Endodermal cell (in vitro differentiated cells): ENCODE data around the gene ZNF516. TPM values are rescaled to one million over a fixed set of nuclear protein-coding genes. Genes with fewer than 3 reads are reported as not detected.
A peak's percentile ranks its signal among the peaks of the same experiment; 100 is the strongest.

Experiments used
- DNase-seq: peaks from one replicate; pipeline ENCODE4 v3.0.0-alpha.2; 2017
- H3K27ac ChIP-seq: 2 replicates; pipeline ENCODE4 v1.5.1; 2013; ENCODE audit warnings: mild to moderate bottlenecking, low read depth, low read length, moderate library complexity
- H3K27me3 ChIP-seq: 2 replicates; pipeline ENCODE4 v1.6.1; 2013; ENCODE audit warnings: mild to moderate bottlenecking, low read length, moderate library complexity; ENCODE audit not compliant: insufficient read depth, control insufficient read depth, poor library complexity, severe bottlenecking
- H3K36me3 ChIP-seq: 2 replicates; pipeline ENCODE4 v1.7.0; 2013; ENCODE audit warnings: mild to moderate bottlenecking, low read length, moderate library complexity; ENCODE audit not compliant: control insufficient read depth, insufficient read depth
- H3K4me1 ChIP-seq: one replicate; pipeline ENCODE4 v1.7.0; 2013; ENCODE audit warnings: low read length; ENCODE audit not compliant: control insufficient read depth, insufficient read depth
- H3K4me3 ChIP-seq: 2 replicates; pipeline ENCODE4 v1.5.1; 2013; ENCODE audit warnings: mild to moderate bottlenecking, low read length, moderate library complexity
- H3K9ac ChIP-seq: 2 replicates; pipeline ENCODE4 v1.6.1; 2013; ENCODE audit warnings: mild to moderate bottlenecking, low read length, moderate library complexity; ENCODE audit not compliant: poor library complexity, severe bottlenecking; ENCODE audit errors: extremely low read depth
- H3K9me3 ChIP-seq: 2 replicates; pipeline ENCODE4 v1.6.1; 2013; ENCODE audit warnings: mild to moderate bottlenecking, low read length, moderate library complexity; ENCODE audit not compliant: control insufficient read depth
- H3K27ac Mint-ChIP-seq: 2 replicates; pipeline ENCODE4 v1.8.0; 2020; ENCODE audit warnings: mixed read lengths
- H3K27me3 Mint-ChIP-seq: 2 replicates; pipeline ENCODE4 v1.8.0; 2021; ENCODE audit warnings: mild to moderate bottlenecking, mixed read lengths; ENCODE audit not compliant: insufficient read depth
- H3K36me3 Mint-ChIP-seq: 2 replicates; pipeline ENCODE4 v1.8.0; 2020; ENCODE audit warnings: low read depth, mixed read lengths
- H3K4me1 Mint-ChIP-seq: 2 replicates; pipeline ENCODE4 v1.8.0; 2020; ENCODE audit warnings: mixed read lengths
- H3K4me3 Mint-ChIP-seq: 2 replicates; pipeline ENCODE4 v1.8.0; 2020; ENCODE audit warnings: mild to moderate bottlenecking, moderate library complexity, mixed read lengths
- H3K9me3 Mint-ChIP-seq: 2 replicates; pipeline ENCODE4 v1.8.0; 2020; ENCODE audit warnings: mild to moderate bottlenecking, mixed read lengths
- CTCF ChIP-seq: fragments of 200-600 bp; sonication (generic); conservative IDR thresholded peaks from 2 replicates; pipeline ENCODE4 v1.5.0; 2021; ENCODE audit warnings: antibody characterized with exemption, mild to moderate bottlenecking
- WGBS, 2 experiments: methylation state at CpG; one replicate each; pipeline versions ENCODE4 v1.1.5 to v1.1.7; 2013; ENCODE audit warnings: missing lambda C conversion rate in 2 of 2, mixed read lengths in 1 of 2; ENCODE audit not compliant: insufficient coverage in 1 of 2, insufficient read length in 1 of 2; 5-methylcytosine and 5-hydroxymethylcytosine counted together
- total RNA-seq, 2 donors: library from RNA; stranded (reverse); fragmentation: NEBNext Ultra II Directional in 1 of 2; extraction: Animal tissue kit (Norgen Biotek cat#: 25700) in 1 of 2; gene quantifications; 2 replicates in 1 of 2; 3 replicates in 1 of 2; pipeline ENCODE4 v1.2.1, GENCODE V29; 2021

ZNF516 gene
- total RNA-seq, 2 donors from 2014 or later: 60.2 to 77.9 TPM

- DNase-seq: no peak
- Histone ChIP-seq H3K27ac (no peak overlapping the region), H3K9ac (no peak overlapping the region), H3K9me3 (no peaks in the 10 kb centered on the region), H3K4me1 (no peaks in the 10 kb centered on the region), H3K36me3 (no peaks in the 10 kb centered on the region), H3K4me3 (no peak overlapping the region), H3K27me3 (no peaks in the 10 kb centered on the region)
- Mint-ChIP-seq H3K36me3 (no peaks in the 10 kb centered on the region), H3K9me3 (no peaks in the 10 kb centered on the region), H3K4me1 (peaks cover 24% of the 10 kb centered on the region), H3K4me3 (no peak overlapping the region), H3K27me3 (peaks cover 9% of the 10 kb centered on the region), H3K27ac (no peak overlapping the region)
- no CpG with 5 or more reads among the region's 1 CpG for WGBS, 2 experiments
- TF ChIP-seq CTCF: no peak
Observed at GRCh38 chr18:76522551-76522950, 27.5 kb upstream of the ZNF516 start.

- H3K36me3 Mint-ChIP-seq: no peaks in the 10 kb centered on the region
- H3K36me3 ChIP-seq: no peaks in the 10 kb centered on the region
- no peak overlapping the region for H3K4me3 ChIP-seq
- H3K9me3 Mint-ChIP-seq: no peaks in the 10 kb centered on the region
- no peaks in the 10 kb centered on the region for H3K9me3 ChIP-seq
- peak overlapping the region; percentile 68 for H3K27ac Mint-ChIP-seq
- no peak overlapping the region for H3K4me3 Mint-ChIP-seq
- no peaks in the 10 kb centered on the region for H3K4me1 ChIP-seq
- H3K4me1 Mint-ChIP-seq: peaks cover 27% of the 10 kb centered on the region
- H3K27me3 Mint-ChIP-seq: peaks cover 7% of the 10 kb centered on the region
- H3K27me3 ChIP-seq: no peaks in the 10 kb centered on the region
- no peak for TF ChIP-seq CTCF
- H3K27ac ChIP-seq: peak overlapping the region; percentile 69
- peak; percentile 76 for DNase-seq
- WGBS, 2 experiments: 60% methylated on average over 18 to 19 of the region's 19 CpGs
- H3K9ac ChIP-seq: no peak overlapping the region
Observed at GRCh38 chr18:76522122-76522503, 27.1 kb upstream of the ZNF516 start.

- no peak overlapping the region for H3K4me3 ChIP-seq
- Mint-ChIP-seq H3K27me3 (peaks cover 2% of the 10 kb centered on the region), H3K4me1 (peaks cover 27% of the 10 kb centered on the region), H3K36me3 (no peaks in the 10 kb centered on the region), H3K4me3 (no peak overlapping the region), H3K27ac (peak overlapping the region; percentile 68), H3K9me3 (no peaks in the 10 kb centered on the region)
- no peaks in the 10 kb centered on the region for H3K27me3 ChIP-seq
- WGBS, 2 experiments: 71 to 79% methylated on average over 9 to 11 of the region's 11 CpGs
- no peak for TF ChIP-seq CTCF
- H3K4me1 ChIP-seq: no peaks in the 10 kb centered on the region
- no peaks in the 10 kb centered on the region for H3K9me3 ChIP-seq
- peak overlapping the region; percentile 47 for H3K27ac ChIP-seq
- no peak for DNase-seq
- no peak overlapping the region for H3K9ac ChIP-seq
- no peaks in the 10 kb centered on the region for H3K36me3 ChIP-seq
Observed at GRCh38 chr18:76521417-76522121, 26.5 kb upstream of the ZNF516 start.
